ENCODE data around the gene LRRC61.
A peak's percentile ranks its signal among the peaks of the same experiment; 100 is the strongest.

The LRRC61 gene

DNA sequence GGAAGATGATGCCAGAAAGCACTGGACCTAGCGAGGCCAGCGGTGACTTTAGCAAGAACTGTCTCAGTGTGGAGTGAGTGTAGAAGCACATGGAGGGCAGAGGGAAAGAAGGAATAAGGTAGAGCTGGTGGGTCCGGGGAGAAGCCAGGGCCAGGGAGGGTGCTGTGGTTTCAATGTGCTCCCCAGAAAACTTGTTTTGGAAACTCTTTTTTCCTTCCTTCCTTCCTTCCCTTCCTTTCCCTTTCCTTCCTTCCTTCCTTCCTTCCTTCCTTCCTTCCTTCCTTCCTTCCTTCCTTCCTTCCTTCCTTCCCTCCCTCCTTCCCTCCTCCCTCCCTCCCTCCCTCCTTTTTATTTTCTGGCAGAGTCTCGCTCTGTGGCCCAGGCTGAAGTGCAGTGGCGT is 23.8 kb downstream of the LRRC61 start:
- Histone ChIP-seq H3K36me3 (ENCODE audit: control insufficient read depth in 2 of 2, insufficient read depth in 2 of 2, low read length in 2 of 2) (no peaks in the 10 kb centered on the region), H3K4me1 (ENCODE audit: control insufficient read depth in 2 of 2, insufficient read depth in 2 of 2, low read length in 2 of 2) (peaks cover 0 to 2% of the 10 kb centered on the region in 2 donors), H3K27me3 (ENCODE audit: control insufficient read depth in 2 of 2, insufficient read depth in 2 of 2, low read length in 2 of 2) (peaks cover 0 to 3% of the 10 kb centered on the region in 2 donors), H3K9ac (ENCODE audit: low read depth in 1 of 2, low read length in 2 of 2) (no peak overlapping the region), H3K4me3 (ENCODE audit: low read length in 2 of 2) (no peak overlapping the region), H3K27ac (ENCODE audit: low read depth in 2 of 2, low read length in 2 of 2) (no peak overlapping the region), H3K9me3 (ENCODE audit: control insufficient read depth in 2 of 2, low read length in 2 of 2) (no peaks in the 10 kb centered on the region)

DNA sequence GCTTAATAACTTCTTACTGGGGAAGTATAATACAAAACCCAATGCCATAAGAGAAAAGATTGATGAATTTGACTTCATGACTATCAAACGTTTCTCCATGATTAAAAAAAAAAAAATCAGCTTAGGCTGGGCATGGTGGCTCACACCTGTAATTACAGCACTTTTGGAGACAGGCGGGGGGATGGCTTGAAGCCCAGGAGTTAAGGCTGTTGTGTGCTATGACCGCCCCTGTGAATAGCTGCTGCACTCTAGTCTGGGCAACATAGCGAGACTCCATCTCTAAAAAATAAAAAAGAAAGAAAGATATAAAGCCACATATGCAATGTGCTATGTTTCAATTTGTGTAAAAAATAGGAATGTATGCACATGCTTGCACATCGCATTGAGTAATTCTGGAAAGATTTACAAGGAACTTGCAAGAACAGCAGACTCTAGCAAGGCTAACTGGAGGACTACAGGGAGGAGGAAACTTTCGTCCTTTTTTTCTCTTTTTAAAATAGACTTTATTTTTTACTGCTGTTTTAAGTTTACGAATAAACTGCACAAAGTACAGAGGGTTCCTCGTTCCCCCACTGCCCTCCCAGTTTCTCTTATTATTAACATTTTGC is 28.5 kb downstream of the LRRC61 start:
- H3K27me3 ChIP-seq (ENCODE audit: control insufficient read depth in 2 of 2, insufficient read depth in 2 of 2, low read length in 2 of 2): no peaks in the 10 kb centered on the region
- no peak overlapping the region for H3K4me3 ChIP-seq (ENCODE audit: low read length in 2 of 2)
- no peaks in the 10 kb centered on the region for H3K36me3 ChIP-seq (ENCODE audit: control insufficient read depth in 2 of 2, insufficient read depth in 2 of 2, low read length in 2 of 2)
- H3K9me3 ChIP-seq (ENCODE audit: control insufficient read depth in 2 of 2, low read length in 2 of 2): no peaks in the 10 kb centered on the region
- H3K4me1 ChIP-seq (ENCODE audit: control insufficient read depth in 2 of 2, insufficient read depth in 2 of 2, low read length in 2 of 2): peaks cover 7 to 14% of the 10 kb centered on the region in 2 donors
- no peak overlapping the region for H3K9ac ChIP-seq (ENCODE audit: low read depth in 1 of 2, low read length in 2 of 2)
- no peak overlapping the region for H3K27ac ChIP-seq (ENCODE audit: low read depth in 2 of 2, low read length in 2 of 2)

DNA sequence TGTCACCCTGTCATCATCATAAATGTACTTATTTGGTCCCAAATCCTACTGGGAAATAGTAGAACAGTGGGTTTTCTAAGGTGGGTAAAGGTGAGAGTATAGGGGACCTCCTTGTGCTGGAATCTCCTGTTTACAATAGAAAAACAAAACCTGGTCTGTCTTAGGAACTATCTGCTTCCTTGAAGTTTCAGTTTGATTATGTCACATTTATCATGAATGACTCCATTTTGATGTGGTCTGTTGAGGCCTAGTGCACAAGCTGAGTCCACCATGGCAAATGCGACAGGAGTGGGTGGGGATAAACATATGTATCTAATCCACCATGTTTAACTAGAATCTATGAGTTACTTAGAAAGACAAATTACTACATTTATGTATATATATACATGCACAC is 32.5 kb downstream of the LRRC61 start:
- Histone ChIP-seq H3K27me3 (ENCODE audit: control insufficient read depth in 2 of 2, insufficient read depth in 2 of 2, low read length in 2 of 2) (no peaks in the 10 kb centered on the region), H3K27ac (ENCODE audit: low read depth in 2 of 2, low read length in 2 of 2) (peak overlapping the region; percentile 38 to 59), H3K36me3 (ENCODE audit: control insufficient read depth in 2 of 2, insufficient read depth in 2 of 2, low read length in 2 of 2) (no peaks in the 10 kb centered on the region), H3K9me3 (ENCODE audit: control insufficient read depth in 2 of 2, low read length in 2 of 2) (no peaks in the 10 kb centered on the region), H3K4me1 (ENCODE audit: control insufficient read depth in 2 of 2, insufficient read depth in 2 of 2, low read length in 2 of 2) (peaks cover 12 to 14% of the 10 kb centered on the region in 2 donors), H3K9ac (ENCODE audit: low read depth in 1 of 2, low read length in 2 of 2) (peak overlapping the region in 1 of 2 donors; percentile 9), H3K4me3 (ENCODE audit: low read length in 2 of 2) (no peak overlapping the region)

DNA sequence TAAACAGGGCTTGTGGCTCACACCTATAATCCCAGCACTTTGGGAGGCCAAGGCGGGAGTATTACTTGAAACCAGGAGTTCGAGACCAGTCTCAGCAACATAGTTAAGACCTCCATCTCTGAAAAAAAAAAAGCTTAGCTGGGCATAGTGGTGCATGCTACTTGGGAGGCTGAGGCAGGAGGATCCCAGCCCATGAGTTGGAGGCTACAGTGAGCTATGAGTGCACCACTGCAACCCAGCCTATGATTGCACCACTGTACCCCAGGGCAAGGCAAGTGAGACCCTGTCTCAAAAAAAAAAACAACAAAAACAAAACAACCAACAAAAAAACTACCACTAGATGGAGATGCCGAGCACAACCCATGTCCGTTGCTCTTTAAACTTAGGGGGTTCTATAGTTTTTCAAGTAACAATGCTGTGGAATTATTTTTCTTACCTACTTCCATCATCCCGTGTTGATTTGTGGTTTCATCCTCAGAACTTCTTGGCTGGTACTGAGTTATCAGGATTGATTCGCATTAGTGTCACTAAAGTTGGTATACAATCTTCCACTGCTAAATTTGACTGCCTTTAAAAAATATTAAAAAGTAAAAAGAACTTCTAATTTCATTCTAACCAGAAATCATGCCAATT is 33.2 kb downstream of the LRRC61 start:
- Histone ChIP-seq H3K27ac (ENCODE audit: low read depth in 2 of 2, low read length in 2 of 2) (peak overlapping the region in 1 of 2 donors; percentile 38), H3K4me3 (ENCODE audit: low read length in 2 of 2) (no peak overlapping the region), H3K36me3 (ENCODE audit: control insufficient read depth in 2 of 2, insufficient read depth in 2 of 2, low read length in 2 of 2) (no peaks in the 10 kb centered on the region), H3K27me3 (ENCODE audit: control insufficient read depth in 2 of 2, insufficient read depth in 2 of 2, low read length in 2 of 2) (no peaks in the 10 kb centered on the region), H3K4me1 (ENCODE audit: control insufficient read depth in 2 of 2, insufficient read depth in 2 of 2, low read length in 2 of 2) (peaks cover 12 to 14% of the 10 kb centered on the region in 2 donors), H3K9ac (ENCODE audit: low read depth in 1 of 2, low read length in 2 of 2) (no peak overlapping the region), H3K9me3 (ENCODE audit: control insufficient read depth in 2 of 2, low read length in 2 of 2) (no peaks in the 10 kb centered on the region)

DNA sequence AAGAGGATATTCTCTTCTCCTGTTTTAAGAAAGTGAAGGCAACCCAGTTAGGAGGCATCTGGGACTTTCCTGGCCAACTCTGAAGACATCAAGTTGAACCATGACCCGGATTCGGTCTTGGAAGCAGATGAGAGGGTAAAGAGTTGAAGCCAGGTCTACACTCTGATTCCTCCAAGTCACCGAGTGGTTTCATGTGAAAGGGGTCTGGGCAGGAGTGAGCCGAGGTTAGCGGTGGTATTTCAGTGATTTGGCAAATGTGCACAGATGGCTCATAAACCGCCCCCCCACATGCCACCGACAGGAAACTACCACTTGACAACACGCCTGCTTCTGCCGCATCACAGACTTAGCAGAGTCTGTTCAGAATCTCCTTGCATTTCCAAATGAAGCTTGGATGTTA is 34.1 kb downstream of the LRRC61 start:
- H3K9me3 ChIP-seq (ENCODE audit: control insufficient read depth in 2 of 2, low read length in 2 of 2): no peaks in the 10 kb centered on the region
- peak overlapping the region in 1 of 2 donors; percentile 23 for H3K27ac ChIP-seq (ENCODE audit: low read depth in 2 of 2, low read length in 2 of 2)
- peak overlapping the region in 1 of 2 donors; percentile 22 for H3K4me3 ChIP-seq (ENCODE audit: low read length in 2 of 2)
- H3K36me3 ChIP-seq (ENCODE audit: control insufficient read depth in 2 of 2, insufficient read depth in 2 of 2, low read length in 2 of 2): no peaks in the 10 kb centered on the region
- peaks cover 9 to 12% of the 10 kb centered on the region in 2 donors for H3K4me1 ChIP-seq (ENCODE audit: control insufficient read depth in 2 of 2, insufficient read depth in 2 of 2, low read length in 2 of 2)
- H3K27me3 ChIP-seq (ENCODE audit: control insufficient read depth in 2 of 2, insufficient read depth in 2 of 2, low read length in 2 of 2): no peaks in the 10 kb centered on the region
- no peak overlapping the region for H3K9ac ChIP-seq (ENCODE audit: low read depth in 1 of 2, low read length in 2 of 2)

DNA sequence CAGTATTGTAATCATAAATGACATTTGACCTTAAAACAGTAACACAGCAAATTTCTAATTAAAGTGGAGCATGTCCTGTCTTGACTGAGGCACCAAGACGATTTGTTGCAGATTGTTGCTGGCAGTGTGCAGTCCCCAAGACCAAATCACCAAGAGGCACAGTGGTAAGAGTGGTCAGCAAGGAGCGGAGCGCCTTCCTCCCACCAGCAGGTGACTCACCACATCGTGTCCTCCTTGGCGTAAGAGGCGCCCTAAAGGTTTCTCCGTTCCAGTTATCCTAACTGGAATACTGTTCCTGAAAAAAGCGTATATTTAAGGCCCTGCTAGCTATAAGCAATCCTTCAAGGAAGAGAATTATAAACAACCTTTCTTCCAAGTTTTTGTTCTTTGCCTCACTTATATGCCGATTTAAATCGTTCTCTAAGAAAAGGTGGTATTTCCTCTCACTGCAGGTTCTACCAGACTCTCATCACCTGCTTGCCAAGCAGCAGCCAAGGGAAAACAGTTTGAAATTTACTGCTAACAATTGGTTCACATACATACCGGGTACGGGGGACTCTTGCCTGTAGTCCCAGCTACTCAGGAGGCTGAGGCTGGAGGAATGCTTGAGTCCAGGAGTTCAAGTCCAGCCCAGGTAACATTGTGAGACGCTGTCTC is 34.7 kb downstream of the LRRC61 start:
- Histone ChIP-seq H3K36me3 (ENCODE audit: control insufficient read depth in 2 of 2, insufficient read depth in 2 of 2, low read length in 2 of 2) (no peaks in the 10 kb centered on the region), H3K27ac (ENCODE audit: low read depth in 2 of 2, low read length in 2 of 2) (peak overlapping the region in 1 of 2 donors; percentile 23), H3K9ac (ENCODE audit: low read depth in 1 of 2, low read length in 2 of 2) (no peak overlapping the region), H3K27me3 (ENCODE audit: control insufficient read depth in 2 of 2, insufficient read depth in 2 of 2, low read length in 2 of 2) (no peaks in the 10 kb centered on the region), H3K9me3 (ENCODE audit: control insufficient read depth in 2 of 2, low read length in 2 of 2) (no peaks in the 10 kb centered on the region), H3K4me3 (ENCODE audit: low read length in 2 of 2) (peak overlapping the region in 1 of 2 donors; percentile 22), H3K4me1 (ENCODE audit: control insufficient read depth in 2 of 2, insufficient read depth in 2 of 2, low read length in 2 of 2) (peaks cover 9 to 12% of the 10 kb centered on the region in 2 donors)

DNA sequence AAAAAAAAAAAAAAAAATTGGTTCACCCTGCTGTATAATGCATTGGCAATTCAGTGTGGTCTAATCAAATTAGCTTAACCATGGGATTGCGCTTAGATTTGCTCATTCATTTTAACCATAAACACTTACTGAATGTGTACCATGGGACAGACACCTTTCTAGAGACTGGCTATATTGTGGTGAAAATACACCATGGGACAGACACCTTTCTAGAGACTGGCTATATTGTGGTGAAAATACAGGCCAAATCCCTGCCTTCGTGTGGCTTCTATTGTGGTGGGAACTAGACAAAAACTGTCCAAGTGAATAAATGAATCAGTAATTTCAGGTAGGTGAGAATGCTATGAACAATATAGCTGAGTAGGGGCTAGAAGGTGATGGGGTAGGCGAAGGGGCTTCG is 35.3 kb downstream of the LRRC61 start:
- Histone ChIP-seq H3K4me1 (ENCODE audit: control insufficient read depth in 2 of 2, insufficient read depth in 2 of 2, low read length in 2 of 2) (peaks cover 9 to 12% of the 10 kb centered on the region in 2 donors), H3K27me3 (ENCODE audit: control insufficient read depth in 2 of 2, insufficient read depth in 2 of 2, low read length in 2 of 2) (no peaks in the 10 kb centered on the region), H3K9ac (ENCODE audit: low read depth in 1 of 2, low read length in 2 of 2) (no peak overlapping the region), H3K27ac (ENCODE audit: low read depth in 2 of 2, low read length in 2 of 2) (no peak overlapping the region), H3K36me3 (ENCODE audit: control insufficient read depth in 2 of 2, insufficient read depth in 2 of 2, low read length in 2 of 2) (no peaks in the 10 kb centered on the region), H3K9me3 (ENCODE audit: control insufficient read depth in 2 of 2, low read length in 2 of 2) (no peaks in the 10 kb centered on the region), H3K4me3 (ENCODE audit: low read length in 2 of 2) (no peak overlapping the region)

DNA sequence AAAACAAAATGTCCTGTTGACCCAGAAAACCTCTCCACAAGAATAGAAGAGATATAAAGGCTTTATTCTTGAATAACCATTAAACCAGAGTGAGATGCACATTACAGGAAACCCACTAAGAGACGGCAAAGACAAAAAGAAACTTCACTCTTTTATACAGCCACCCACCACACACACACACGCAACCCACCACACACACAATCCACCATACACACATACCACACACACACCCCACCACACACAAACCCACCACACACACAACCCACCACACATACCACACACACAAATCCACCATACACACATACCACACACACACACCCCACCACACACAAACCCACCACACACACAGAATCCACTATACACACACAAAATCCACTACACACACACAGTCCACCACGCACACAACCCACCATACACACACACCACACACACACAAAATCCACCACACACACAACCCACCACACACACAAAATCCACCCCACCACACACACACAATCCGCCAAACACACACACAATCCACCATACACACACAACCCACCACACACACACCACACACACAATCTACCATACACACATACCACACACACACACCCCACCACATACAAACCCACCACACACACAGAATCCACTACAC is 36.0 kb downstream of the LRRC61 start:
- Histone ChIP-seq H3K27ac (ENCODE audit: low read depth in 2 of 2, low read length in 2 of 2) (no peak overlapping the region), H3K36me3 (ENCODE audit: control insufficient read depth in 2 of 2, insufficient read depth in 2 of 2, low read length in 2 of 2) (no peaks in the 10 kb centered on the region), H3K27me3 (ENCODE audit: control insufficient read depth in 2 of 2, insufficient read depth in 2 of 2, low read length in 2 of 2) (no peaks in the 10 kb centered on the region), H3K9me3 (ENCODE audit: control insufficient read depth in 2 of 2, low read length in 2 of 2) (no peaks in the 10 kb centered on the region), H3K4me3 (ENCODE audit: low read length in 2 of 2) (no peak overlapping the region), H3K9ac (ENCODE audit: low read depth in 1 of 2, low read length in 2 of 2) (no peak overlapping the region), H3K4me1 (ENCODE audit: control insufficient read depth in 2 of 2, insufficient read depth in 2 of 2, low read length in 2 of 2) (peaks cover 9 to 12% of the 10 kb centered on the region in 2 donors)

DNA sequence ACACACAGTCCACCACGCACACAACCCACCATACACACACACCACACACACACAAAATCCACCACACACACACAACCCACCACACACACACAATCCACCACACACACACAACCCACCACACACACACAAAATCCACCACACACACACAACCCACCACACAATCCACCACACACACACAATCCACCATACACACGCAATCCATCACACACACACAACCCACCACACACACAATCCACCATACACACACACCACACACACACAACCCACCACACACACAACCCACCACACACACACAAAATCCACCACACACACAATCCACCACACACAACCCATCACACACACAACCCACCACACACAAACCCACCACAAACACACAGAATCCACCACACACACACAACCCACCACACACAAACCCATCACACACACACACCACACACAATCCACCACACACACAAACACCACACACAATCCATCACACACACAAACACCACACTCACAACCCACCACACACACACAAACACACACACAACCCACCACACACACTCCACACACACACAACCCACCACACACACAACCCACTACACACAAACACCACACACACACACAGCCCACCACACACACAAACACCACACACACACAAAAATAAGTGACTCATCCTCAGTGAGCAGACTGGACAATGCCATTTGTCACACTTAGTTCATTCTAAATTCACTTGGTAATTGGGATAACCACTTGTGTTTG is 36.6 kb downstream of the LRRC61 start:
- Histone ChIP-seq H3K27ac (ENCODE audit: low read depth in 2 of 2, low read length in 2 of 2) (no peak overlapping the region), H3K4me3 (ENCODE audit: low read length in 2 of 2) (no peak overlapping the region), H3K9me3 (ENCODE audit: control insufficient read depth in 2 of 2, low read length in 2 of 2) (no peaks in the 10 kb centered on the region), H3K36me3 (ENCODE audit: control insufficient read depth in 2 of 2, insufficient read depth in 2 of 2, low read length in 2 of 2) (no peaks in the 10 kb centered on the region), H3K27me3 (ENCODE audit: control insufficient read depth in 2 of 2, insufficient read depth in 2 of 2, low read length in 2 of 2) (no peaks in the 10 kb centered on the region), H3K9ac (ENCODE audit: low read depth in 1 of 2, low read length in 2 of 2) (no peak overlapping the region), H3K4me1 (ENCODE audit: control insufficient read depth in 2 of 2, insufficient read depth in 2 of 2, low read length in 2 of 2) (peaks cover 9 to 11% of the 10 kb centered on the region in 2 donors)

Measured in mucosa of rectum (tissue), 2 donors.